Measurements from ENCODE around the gene TMEM98.

DNA sequence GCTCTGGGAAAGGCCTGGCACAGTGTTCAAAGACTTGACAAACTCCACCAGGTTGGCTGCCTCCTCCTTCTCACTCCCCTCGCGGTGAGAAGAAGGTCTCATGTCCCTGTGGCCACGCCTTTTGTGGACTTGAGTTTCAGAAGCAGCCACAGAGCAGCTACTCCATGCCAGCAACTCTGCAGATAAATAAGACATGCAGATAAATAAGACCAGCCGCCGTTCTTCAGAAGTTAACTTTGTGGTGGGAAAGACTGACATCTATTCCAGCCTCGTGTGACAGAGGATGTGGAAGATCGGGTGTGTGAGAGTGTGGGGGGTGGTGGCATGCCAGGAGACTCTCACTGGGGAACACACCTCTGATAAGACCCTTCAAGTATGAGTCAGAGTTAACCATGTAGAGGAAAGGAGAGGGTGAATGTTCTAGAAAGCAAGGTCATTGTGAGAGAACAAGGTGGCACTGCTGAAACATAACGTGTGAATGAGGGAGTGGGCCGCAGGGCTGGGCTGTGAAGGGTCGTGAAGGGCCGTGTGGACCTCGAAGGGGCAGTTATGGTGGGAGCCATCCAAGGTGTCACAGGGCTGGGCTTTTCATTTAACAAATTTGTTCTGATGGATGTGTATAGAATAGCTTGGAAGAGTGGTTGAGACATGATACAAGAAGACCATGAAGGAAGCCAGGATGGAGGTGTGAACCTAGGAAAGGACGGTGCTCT, 64.5 kb downstream of the TMEM98 start:
- TF ChIP-seq, protein P1, sequence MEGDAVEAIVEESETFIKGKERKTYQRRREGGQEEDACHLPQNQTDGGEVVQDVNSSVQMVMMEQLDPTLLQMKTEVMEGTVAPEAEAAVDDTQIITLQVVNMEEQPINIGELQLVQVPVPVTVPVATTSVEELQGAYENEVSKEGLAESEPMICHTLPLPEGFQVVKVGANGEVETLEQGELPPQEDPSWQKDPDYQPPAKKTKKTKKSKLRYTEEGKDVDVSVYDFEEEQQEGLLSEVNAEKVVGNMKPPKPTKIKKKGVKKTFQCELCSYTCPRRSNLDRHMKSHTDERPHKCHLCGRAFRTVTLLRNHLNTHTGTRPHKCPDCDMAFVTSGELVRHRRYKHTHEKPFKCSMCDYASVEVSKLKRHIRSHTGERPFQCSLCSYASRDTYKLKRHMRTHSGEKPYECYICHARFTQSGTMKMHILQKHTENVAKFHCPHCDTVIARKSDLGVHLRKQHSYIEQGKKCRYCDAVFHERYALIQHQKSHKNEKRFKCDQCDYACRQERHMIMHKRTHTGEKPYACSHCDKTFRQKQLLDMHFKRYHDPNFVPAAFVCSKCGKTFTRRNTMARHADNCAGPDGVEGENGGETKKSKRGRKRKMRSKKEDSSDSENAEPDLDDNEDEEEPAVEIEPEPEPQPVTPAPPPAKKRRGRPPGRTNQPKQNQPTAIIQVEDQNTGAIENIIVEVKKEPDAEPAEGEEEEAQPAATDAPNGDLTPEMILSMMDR (IDR thresholded peaks at IDR 0.05; ENCODE audit: low read depth, low read length) = no peak
- TF ChIP-seq, protein P2, sequence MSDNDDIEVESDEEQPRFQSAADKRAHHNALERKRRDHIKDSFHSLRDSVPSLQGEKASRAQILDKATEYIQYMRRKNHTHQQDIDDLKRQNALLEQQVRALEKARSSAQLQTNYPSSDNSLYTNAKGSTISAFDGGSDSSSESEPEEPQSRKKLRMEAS (IDR thresholded peaks at IDR 0.05; ENCODE audit: low read depth, low read length) = no peak
- TF ChIP-seq POLR2A (IDR thresholded peaks at IDR 0.05; ENCODE audit: extremely low read depth, insufficient read length) (no peak), MYC (IDR thresholded peaks at IDR 0.05; ENCODE audit: low read depth, low read length) (no peak)
